ENCODE data around the gene RNF180. TPM values are rescaled to one million over a fixed set of nuclear protein-coding genes. Genes with fewer than 3 reads are reported as not detected.

The RNF180 gene
- total RNA-seq, 1 experiment from 2014 or later, result 7.8 TPM

GRCh38 chr5:64163135-64163534 lies 2.5 kb upstream of the RNF180 start:
- ATAC-seq, result no peak
- Histone ChIP-seq H3K4me3 (ENCODE audit: low read depth in 2 of 2, low read length in 2 of 2) (no peak overlapping the region), H3K9me3 (ENCODE audit: control insufficient read depth, insufficient read depth, low read depth, low read length) (no peaks in the 10 kb centered on the region), H3K4me1 (ENCODE audit: control insufficient read depth, insufficient read depth, low read length) (0 out of 2 replicates have a peak, but pooled peaks cover 4% of the 10 kb centered on the region), H3K27ac (ENCODE audit: low read length) (no peak overlapping the region), H3K36me3 (ENCODE audit: control insufficient read depth, insufficient read depth, low read length) (no peaks in the 10 kb centered on the region), H3K27me3 (ENCODE audit: control insufficient read depth, insufficient read depth, low read length) (peaks cover 5% of the 10 kb centered on the region; the same call in 1 of the 2 replicates)
- ChIA-PET CTCF (no interaction called here), POLR2A (no interaction called here)
- in situ Hi-C loops (cut with HindIII; ENCODE audit: low pct_unique_long_range_greater_than_20kb, low sequenced_read_pairs), result no loop called here
- intact Hi-C loops (cut with micrococcal nuclease; ENCODE audit: unreplicated experiment), result no loop called here
- TF ChIP-seq POLR2AphosphoS5 (IDR thresholded peaks at IDR 0.05; ENCODE audit: low read depth, low read length), result no peak
- DNase-seq (ENCODE audit: low read depth, low spot score), result no peak
- no TSS peak for BruUV-seq (replicated peaks)

DNA sequence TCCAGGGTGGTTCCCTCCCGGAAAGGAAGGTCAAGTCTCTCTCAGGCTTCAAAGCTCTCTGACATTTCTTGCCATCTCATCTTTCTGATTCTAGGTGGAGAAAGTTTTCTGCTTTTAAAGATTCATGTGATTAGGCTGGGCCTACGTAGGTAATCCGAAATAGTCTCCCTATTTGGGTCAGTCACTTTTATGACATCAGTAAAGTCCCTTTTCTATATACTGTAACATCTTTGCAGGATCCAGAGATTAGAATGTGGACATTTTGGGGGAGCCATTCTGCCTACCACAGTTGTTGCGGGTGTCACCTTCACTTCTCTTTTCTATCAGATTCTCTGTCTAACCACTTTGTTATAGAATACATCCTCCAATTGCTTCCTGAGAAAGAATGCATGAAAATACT lies 1.9 kb upstream of the RNF180 start:
- Histone ChIP-seq H3K4me3 (ENCODE audit: low read depth in 2 of 2, low read length in 2 of 2) (no peak overlapping the region), H3K36me3 (ENCODE audit: control insufficient read depth, insufficient read depth, low read length) (no peaks in the 10 kb centered on the region), H3K27ac (ENCODE audit: low read length) (no peak overlapping the region), H3K4me1 (ENCODE audit: control insufficient read depth, insufficient read depth, low read length) (0 out of 2 replicates have a peak, but pooled peaks cover 4% of the 10 kb centered on the region), H3K9me3 (ENCODE audit: control insufficient read depth, insufficient read depth, low read depth, low read length) (no peaks in the 10 kb centered on the region), H3K27me3 (ENCODE audit: control insufficient read depth, insufficient read depth, low read length) (peaks cover 5% of the 10 kb centered on the region; the same call in 1 of the 2 replicates)
- intact Hi-C loops (cut with micrococcal nuclease; ENCODE audit: unreplicated experiment) (no loop called here), in situ Hi-C loops (cut with HindIII; ENCODE audit: low pct_unique_long_range_greater_than_20kb, low sequenced_read_pairs) (no loop called here)
- BruUV-seq (replicated peaks), result no TSS peak
- DNase-seq (ENCODE audit: low read depth, low spot score) (no peak), ATAC-seq (no peak)
- no peak for TF ChIP-seq POLR2AphosphoS5 (IDR thresholded peaks at IDR 0.05; ENCODE audit: low read depth, low read length)
- no peak for TF ChIP-seq TCF7L2 (IDR thresholded peaks at IDR 0.05; ENCODE audit: low read depth, low read length)
- no peak for TF ChIP-seq REST (IDR thresholded peaks at IDR 0.05; ENCODE audit: insufficient read depth in 1 of 2, low read depth in 2 of 2, low read length in 1 of 2)
- no peak for TF ChIP-seq SIN3A (IDR thresholded peaks at IDR 0.05; ENCODE audit: borderline replicate concordance, insufficient read depth, low read depth, low read length)
- no peak for TF ChIP-seq CTCF (IDR thresholded peaks at IDR 0.05)
- POLR2A ChIA-PET, result no interaction called here
- CTCF ChIA-PET, result no interaction called here

DNA sequence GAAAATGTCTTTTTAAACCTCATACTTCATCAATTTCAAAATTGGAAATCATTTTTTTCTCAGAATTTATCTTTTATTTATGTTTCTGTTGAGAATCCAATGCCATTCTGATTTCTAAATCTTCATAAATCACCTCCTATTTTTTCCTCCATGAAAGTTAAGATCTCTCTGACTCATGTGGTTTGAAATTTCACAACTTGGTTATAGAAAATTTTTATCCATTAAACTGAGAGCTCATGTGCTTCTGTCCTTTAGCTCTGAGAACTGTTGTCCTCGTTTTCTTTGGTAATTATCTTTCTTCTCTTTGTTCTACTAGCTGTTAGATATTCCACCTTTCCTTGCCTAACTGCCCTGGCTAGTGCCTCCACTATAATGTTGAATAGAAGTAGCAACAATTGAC lies 1.5 kb upstream of the RNF180 start:
- no peak overlapping the region for H3K27ac ChIP-seq (ENCODE audit: low read length)
- ChIA-PET POLR2A (no interaction called here), CTCF (no interaction called here)
- ATAC-seq, result no peak
- H3K27me3 ChIP-seq (ENCODE audit: control insufficient read depth, insufficient read depth, low read length), result peaks cover 5% of the 10 kb centered on the region; the same call in 1 of the 2 replicates
- 0 out of 2 replicates have a peak, but pooled peaks cover 4% of the 10 kb centered on the region for H3K4me1 ChIP-seq (ENCODE audit: control insufficient read depth, insufficient read depth, low read length)
- TF ChIP-seq TCF7L2 (IDR thresholded peaks at IDR 0.05; ENCODE audit: low read depth, low read length), result no peak
- TF ChIP-seq CTCF (IDR thresholded peaks at IDR 0.05), result no peak
- TF ChIP-seq REST (IDR thresholded peaks at IDR 0.05; ENCODE audit: insufficient read depth in 1 of 2, low read depth in 2 of 2, low read length in 1 of 2), result no peak
- TF ChIP-seq SIN3A (IDR thresholded peaks at IDR 0.05; ENCODE audit: borderline replicate concordance, insufficient read depth, low read depth, low read length), result no peak
- TF ChIP-seq POLR2AphosphoS5 (IDR thresholded peaks at IDR 0.05; ENCODE audit: low read depth, low read length), result no peak
- intact Hi-C loops (cut with micrococcal nuclease; ENCODE audit: unreplicated experiment), result no loop called here
- BruUV-seq (replicated peaks), result no TSS peak
- in situ Hi-C loops (cut with HindIII; ENCODE audit: low pct_unique_long_range_greater_than_20kb, low sequenced_read_pairs), result no loop called here
- H3K36me3 ChIP-seq (ENCODE audit: control insufficient read depth, insufficient read depth, low read length), result no peaks in the 10 kb centered on the region
- no peak overlapping the region for H3K4me3 ChIP-seq (ENCODE audit: low read depth in 2 of 2, low read length in 2 of 2)
- no peak for DNase-seq (ENCODE audit: low read depth, low spot score)
- H3K9me3 ChIP-seq (ENCODE audit: control insufficient read depth, insufficient read depth, low read depth, low read length), result no peaks in the 10 kb centered on the region

Measured in Panc1 (cell line).